HG03565 (cell line): ENCODE data around the gene TAL1.
A peak's percentile ranks its signal among the peaks of the same experiment; 100 is the strongest.
"Not testable (repeated sequence)": the region's sequence is repeated elsewhere in the genome, so short reads cannot be mapped to it uniquely, and the experiment has no call there.

ENCODE experiments used
- ATAC-seq: cut with Tn5 transposase; IDR thresholded peaks from one replicate; pipeline ENCODE4 v1.9.1; 2021; ENCODE audit warnings: mild to moderate bottlenecking, moderate library complexity; ENCODE audit not compliant: unreplicated experiment

TAL1 gene

DNA sequence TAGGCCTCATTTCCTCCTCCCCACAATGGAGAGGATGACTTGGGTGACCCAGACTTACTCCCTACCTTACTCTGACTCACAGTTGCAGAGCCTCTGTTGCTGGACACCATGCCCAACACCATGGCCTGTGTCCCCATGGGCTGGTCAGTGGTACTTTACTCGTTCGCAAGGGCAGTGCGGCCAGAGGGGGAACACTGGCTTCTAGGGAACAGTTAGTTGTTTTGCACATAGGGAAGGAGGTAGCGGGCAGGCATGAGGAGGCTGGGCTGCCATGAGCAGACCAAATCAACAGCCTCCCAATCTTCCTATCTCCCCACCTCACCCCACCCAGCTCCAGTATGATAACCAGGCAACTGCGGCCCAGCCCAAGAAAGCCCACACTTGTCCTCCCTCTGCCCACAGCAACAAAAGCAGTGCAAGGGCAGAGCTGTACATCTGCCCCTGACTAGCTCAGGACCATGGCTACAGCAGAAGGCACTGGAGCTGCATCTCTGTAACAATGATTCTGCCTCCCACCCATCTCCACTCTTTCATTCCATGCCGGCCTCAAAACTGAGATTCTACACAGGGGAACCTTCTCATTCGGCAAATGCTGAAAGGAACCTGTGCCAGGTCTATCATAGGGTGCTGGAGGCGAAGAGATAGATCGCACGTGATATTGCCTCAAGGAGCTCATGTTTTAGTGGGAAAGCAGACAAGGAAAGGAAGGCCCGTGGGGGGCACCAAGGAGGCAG is 18.6 kb downstream of the TAL1 start:
- ATAC-seq: no peak

DNA sequence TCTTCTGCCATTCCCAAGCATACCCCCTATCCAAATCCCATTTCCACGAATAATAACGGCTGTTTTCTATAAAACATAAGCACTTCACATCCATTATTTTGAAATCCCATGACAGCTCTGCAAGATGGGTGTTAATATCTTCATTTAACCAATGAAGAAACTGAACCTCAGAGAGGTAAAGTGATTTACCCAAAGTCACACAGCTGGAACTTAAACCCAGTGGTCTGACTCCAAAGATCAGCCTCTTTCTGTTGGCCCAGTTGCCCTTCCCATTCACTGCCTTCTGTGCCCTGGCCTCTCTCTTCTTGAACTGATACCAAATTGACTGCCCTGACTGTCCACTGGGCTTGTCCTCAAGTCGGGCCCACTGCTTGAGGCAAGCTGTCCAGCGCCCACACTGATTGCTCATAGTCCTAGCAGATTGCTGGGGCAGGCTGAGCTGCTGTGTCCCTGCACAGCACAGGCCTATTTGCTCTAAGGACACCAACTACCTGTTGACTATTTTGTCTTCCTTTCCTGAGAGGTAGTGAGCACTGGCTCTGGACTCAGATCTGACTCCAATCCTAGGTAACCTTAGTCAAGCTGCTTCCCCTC is 19.3 kb downstream of the TAL1 start:
- no peak for ATAC-seq

DNA sequence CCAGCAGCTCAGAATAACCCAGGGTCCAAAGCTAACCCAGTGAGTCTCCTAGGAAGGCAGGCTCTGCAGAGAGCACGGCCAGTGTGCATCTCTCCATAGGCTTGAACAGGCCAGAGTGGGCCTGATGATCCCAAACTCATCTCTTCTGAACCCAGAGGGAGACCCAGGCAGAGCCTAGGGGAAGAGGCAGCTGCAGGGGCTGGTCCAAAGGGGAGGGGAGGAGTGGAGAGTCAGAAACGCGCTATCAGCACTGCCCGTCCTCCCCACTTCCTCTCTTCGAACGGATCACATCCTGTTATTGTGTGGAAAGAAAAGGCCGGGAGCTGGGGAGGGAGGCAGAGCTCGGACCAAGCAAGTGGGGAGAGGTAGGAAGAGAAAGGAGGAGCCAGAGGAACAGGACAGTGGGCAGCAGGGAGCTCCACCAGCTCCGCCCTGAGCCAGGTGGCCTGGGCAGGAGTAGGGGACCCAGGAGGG is 20.2 kb downstream of the TAL1 start:
- ATAC-seq: no peak

DNA sequence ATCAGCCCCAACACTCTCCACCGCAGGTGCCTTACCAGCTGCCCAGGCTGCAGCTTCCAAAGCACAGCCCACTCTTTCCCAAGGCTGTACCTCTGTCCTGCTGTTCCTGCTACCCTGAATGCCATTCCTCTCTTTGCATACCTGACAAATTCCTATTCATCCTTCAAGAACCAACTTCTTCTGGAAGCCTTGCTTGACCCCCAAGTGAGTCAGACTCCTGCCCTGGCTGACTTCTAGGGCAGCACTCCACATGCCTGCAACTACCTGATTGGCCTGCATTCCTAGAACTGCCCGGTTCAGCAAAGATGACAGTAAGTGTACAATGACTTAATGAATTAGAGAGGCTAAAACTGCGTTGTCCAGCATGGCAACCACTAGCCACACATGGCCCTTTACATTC is 21.4 kb downstream of the TAL1 start:
- no peak for ATAC-seq

DNA sequence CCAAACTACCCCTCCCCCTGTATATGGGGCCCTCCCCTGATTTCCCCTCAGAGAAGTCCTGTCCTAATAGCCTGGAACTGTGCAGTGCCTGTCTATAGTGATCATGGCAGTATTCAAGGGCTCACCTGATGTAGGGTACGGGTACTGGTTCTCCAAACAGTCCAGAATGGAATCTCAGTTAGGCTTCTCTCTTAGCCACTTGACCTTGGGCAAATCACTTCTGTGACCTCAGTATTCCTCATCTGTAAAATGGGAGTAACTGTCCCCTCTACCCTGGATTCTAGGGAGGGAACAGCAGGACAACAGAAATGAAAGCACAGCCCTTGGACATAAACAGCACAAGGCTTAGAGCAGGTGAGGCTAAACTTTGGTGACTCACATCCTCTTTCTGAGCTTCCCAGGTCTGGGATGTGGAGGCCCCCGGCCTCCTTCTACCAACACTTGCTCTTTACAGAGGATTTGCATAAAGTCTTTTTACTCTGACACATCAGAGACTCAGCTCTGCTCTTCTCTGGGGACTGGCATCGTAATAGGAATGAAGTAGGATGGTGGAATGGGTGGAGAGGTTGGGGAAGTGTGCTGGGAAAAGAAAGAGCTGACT is 22.2 kb downstream of the TAL1 start:
- ATAC-seq: no peak

DNA sequence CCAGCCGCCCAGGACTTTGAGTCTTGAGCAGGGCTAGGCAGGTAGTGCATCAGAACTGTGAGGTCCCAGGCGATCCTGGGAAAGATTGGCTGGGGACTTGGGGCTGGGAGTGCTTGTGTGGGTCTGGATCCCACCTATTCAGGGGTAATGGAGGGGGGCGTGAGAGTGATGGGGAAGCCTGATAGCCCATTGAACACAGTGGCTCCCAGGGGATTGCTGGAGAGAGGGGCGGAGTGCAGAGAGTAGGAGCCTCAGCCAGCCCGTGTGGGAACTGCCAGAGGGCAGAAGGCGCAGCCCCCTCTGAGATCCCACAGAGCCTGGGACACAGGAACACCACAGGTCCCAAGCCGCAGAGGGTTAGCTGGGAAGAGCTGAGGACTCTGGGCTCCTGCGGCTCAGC is 22.9 kb downstream of the TAL1 start:
- no peak for ATAC-seq

DNA sequence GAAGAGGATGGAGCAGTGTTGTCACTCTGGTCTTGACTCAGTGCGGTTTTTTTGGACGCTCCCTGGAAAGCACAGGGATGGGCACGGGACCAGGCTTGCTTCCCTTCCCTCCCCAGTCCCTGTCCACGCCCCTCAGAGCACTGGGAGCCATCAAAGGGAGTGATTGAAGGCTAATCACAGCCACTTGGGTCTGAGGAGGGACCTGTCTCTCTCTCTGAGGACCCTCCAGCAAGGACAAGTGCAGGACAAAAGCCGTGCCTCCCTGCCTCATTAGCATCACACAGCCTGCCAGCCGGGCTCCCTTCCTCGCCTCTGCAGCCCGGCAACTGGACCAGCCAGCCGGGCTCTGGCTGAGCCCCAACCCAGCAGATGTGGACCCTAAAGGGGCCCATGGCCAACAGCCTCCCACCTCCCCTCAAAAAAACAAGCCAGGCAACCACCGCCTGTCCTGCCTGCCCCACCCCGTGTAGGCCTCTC is 23.6 kb downstream of the TAL1 start:
- no peak for ATAC-seq

DNA sequence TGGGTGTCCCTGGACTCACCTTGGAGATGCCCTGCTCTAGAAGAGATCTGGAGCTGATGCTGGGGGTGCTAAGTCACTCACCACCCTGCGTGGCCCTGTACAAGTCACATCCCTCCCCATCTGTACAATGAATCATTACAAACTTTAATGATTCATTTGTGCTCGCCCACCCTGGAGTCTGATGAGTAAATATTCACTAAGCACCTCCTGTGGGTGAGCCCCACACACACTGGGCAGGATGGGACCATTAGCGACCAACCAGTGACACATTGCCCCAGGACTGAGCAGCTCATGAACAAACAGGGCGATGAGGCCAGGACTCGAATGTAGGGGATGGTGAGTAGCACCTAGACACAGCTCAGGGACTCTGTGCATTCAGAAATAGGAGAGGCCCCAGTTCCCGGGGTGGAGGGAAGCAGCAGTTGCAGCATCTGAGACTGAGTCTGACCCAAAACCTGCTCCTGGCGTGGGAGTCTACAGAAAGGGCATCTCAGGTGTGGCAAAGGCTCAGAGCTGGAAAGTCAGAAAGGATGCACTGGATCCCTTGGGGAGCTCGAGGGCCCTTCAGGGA is 24.1 kb downstream of the TAL1 start:
- no peak for ATAC-seq

DNA sequence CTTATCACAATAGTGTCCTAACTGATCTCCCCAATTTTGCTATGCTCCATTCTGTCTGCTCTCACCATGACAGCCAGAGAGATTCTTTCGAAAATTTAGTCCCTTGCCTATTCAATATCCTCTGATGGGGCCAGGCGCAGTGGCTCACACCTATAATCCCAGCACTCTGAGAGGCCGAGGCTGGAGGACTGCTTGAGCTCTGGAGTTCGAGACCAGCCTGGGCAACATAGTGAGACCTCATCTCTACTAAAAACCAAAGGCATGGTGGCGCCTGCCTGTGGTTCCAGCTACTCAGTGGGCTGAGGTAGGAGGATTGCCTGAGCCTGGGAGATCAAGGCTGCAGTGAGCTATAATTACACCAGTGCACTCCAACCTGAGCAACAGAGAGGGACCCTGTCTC is 26.1 kb downstream of the TAL1 start:
- no peak for ATAC-seq

DNA sequence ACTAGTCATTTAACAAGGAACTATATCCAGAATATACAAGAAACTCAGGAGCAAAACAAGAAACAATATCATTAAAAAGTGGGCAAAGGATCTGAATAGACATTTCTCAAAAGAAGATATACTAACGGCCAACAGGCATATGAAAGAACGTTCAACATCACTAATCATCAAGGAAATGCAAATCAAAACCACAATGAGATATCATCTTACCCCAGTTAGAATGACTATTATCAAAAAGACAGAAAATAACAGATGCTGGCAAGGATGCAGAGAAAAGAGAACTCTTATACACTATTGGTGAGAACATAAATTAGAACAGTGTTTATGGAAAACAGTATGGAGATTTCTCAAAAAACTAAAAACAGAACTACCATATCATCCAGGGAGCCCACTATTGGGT is 28.5 kb downstream of the TAL1 start:
- not testable (repeated sequence) for ATAC-seq

DNA sequence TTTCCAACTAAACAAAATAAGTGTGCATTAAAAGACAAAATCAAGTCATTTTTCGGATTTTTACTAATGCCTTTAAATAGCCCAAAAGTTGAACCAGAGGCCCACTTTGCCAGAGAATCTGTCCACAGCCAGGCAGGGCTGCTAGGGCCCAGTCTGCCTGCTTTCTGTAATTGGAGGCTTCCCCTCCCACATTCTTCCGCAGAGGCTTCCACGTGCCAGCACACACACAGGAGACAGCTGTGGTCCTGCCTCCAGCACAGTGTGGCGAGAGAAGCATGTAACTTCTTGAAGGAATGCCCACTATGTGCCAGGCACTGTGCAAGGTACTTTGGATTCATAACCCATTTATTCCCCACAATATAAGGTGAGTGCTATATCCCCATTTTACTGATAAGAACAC is 30.8 kb downstream of the TAL1 start:
- ATAC-seq: no peak

DNA sequence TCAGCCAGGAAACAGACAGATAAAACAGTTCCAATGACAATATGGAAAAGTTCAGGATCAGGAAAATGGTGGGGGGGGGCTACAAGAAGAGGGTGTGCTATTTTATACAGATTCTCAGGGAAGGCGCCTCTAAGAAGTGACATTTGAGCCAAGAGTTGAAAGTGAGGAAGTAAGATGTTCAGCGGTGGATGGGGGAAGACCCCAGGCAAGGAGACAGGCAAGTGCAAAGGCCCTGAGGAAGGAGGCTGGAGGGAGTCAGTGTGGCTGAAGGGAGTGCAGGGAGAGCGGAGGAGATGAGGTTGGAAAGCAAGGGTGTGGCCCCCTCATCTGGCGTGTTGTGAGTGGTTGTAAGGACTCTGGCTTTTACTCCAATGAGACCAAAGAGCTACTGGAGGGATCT is 33.8 kb downstream of the TAL1 start:
- ATAC-seq: no peak

DNA sequence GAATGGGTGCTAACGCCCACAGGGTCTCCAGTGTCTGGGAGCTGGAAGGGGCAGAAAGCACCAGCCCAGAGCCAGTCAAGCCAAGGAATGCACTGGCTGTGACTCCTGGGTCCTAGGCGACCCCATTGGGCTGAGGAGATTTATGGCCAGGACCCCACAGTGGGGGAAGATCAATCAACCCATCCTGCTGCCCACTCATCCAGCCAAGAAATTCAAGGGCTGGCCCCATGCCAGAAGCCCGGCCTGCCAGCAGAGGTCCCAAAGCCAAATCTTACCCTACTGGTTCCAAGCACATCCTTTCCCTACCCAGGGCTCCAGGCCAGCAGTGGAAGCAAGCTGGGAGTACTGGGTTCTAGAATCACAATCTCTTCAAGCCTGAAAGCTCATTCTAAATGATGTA is 35.4 kb downstream of the TAL1 start:
- ATAC-seq: no peak

DNA sequence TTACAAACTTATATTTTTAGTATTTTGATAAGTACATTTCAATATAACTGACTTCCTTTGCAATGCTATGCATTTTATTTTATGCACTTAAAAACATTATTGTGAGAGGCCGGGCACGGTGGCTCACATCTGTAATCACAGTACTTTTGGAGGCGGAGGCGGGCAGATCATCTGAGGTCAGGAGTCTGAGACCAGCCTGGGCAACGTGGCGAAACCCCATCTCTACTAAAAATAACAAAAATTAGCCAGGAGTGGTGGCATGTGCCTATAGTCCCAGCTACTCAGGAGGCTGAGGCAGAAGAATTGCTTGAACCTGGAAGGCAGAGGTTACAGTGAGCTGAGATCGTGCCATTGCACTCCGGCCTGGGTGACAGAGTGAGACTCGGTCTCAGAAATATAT is 36.0 kb downstream of the TAL1 start:
- ATAC-seq: not testable (repeated sequence)

DNA sequence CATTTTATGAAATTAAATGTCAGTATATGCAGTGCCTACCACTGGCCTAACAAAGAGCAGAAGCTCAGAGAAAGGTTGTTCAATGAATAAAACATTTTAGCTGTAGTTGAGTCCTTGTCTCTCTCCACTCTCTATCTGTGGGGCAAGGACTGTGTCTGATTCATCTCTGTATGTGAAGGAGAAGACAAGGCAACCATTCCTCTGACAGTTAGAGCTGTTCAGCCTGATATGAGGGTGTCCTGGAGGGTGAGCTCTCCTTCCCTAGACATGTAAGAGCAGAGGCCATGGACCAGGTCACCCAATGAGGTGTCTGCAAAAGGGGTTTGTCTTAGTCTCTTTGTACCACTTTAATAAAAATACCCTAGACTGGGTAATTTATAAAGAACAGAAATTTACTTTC is 37.7 kb downstream of the TAL1 start:
- ATAC-seq: no peak

DNA sequence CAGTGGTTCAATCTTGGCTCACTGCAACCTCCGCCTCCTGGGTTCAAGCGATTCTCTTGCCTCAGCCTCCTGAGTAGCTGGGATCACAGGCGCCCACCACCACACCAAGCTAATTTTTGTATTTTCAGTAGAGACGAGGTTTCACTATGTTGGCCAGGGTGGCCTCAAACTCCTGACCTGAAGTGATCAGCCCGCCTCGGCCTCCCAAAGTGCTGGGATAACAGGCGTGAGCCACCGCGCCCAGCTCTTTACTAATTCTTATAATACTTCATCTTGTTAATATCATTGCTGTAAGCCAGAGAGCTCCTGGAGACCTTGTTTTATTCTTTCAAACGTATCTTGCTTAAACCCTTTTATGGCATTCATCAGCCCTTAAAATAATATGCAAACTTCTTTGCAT is 38.5 kb downstream of the TAL1 start:
- not testable (repeated sequence) for ATAC-seq

DNA sequence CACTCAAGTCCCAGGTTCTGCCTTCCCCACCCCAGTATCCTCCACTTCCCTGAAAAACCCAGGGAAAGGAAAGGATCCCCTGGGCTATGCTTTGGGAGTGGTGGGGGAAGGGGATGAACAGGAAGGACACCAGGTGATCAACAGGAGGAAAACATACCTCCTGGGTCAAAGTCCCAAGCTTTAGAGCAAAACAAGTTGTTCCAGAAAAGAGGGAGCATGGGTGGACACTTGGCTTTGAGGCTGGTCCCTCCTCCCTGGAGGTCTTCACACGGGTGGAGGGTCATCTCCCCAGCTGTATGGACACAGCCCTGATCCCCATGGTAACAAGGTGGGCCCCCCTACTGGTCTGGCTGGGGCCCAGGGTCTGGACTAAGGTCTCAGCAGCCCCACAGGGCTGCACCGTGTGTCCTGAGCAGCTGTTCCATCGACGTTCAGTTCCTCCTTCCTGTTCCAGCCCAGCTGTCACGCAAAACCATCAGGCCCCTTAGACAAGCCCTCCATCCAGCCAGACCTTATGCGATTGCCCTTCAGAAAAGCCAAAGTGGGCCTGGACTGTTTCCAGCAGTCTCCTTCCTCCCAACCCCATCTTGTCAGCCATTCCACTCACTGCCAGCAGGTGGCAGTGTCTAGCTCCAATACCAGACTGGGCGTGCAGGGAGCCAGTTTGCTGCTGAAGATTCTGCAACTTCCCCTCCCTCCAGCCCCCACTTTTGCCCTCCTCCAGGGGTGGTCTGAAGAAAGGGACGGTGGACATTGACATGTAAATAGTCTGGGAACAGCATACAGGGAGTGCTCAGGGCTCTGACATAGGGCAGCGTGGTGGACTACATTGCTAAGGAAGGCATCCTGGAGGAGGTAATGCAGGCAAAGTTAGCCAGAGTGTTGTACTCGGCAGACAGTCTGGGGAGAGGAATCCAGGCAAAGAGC is 39.3 kb downstream of the TAL1 start:
- ATAC-seq: peak; percentile 71

DNA sequence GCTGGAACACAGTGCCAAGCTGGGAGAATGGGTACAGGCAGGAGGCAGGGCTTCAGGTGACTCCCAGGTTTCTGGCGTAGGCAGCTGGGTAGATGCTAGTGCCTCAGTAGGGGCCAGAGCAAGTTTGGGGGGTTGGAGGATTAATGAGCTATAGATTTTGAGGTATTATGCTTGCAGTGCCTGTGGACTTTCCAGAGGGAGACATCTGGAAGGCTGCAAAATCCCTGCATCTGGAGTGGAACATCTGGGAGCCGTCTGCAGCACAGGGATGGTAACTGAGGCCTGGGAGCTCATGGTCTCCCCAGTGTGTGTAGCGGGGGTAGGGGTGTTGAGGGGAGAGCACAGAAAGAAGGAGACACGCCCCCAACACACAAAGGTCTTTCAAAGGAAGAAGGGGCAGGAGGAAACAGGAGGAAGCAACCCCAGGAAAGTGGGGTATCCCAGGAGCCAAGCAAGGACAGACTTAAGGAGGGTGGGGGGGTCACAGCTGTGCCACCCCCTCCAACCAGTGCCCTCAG is 40.0 kb downstream of the TAL1 start:
- ATAC-seq: no peak

DNA sequence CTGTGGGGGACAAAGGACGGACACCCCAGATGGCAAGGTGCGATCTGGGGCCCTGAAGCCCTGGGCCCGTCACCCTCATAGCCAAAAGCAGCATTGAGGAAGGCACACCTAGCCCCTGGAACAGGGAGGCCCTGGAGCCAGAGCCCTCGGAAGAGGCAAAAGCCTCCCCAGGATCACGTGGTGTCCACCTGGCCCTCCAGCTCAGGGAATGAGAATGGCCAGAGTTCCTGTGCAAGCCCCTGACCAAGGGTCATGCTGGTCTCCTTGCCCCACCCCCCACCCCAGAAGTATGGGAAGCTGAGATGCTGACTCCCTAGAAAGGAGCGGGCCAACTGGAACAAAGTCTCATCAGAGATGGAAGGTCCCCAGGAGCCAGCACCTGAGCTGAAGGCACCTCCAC is 41.2 kb downstream of the TAL1 start:
- no peak for ATAC-seq

DNA sequence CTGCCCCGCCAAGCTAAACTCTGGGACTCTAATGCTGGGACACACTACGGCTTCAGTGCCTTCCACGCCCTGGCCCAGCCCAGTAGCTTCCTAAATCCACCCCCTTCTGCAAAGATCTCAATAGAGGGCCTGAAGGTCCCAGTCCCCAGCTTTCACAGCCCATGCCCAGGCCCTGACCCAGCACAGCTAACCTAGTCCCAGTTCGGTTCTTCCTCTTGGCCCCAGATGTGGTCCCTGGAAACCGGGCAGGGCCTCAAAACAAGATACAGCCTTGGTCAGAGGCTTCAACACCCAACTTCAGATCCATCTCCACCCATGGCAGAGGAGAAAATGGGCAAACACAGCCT is 41.5 kb downstream of the TAL1 start:
- no peak for ATAC-seq
